ENCODE measurements around the gene KBTBD4.
A peak's percentile ranks its signal among the peaks of the same experiment; 100 is the strongest.
"Not testable (repeated sequence)": the region's sequence is repeated elsewhere in the genome, so short reads cannot be mapped to it uniquely, and the experiment has no call there.

The KBTBD4 gene

GRCh38 chr11:47560426-47560825 lies 18.3 kb downstream of the KBTBD4 start:
- no peak for DNase-seq (ENCODE audit: low read depth, low spot score)

DNA sequence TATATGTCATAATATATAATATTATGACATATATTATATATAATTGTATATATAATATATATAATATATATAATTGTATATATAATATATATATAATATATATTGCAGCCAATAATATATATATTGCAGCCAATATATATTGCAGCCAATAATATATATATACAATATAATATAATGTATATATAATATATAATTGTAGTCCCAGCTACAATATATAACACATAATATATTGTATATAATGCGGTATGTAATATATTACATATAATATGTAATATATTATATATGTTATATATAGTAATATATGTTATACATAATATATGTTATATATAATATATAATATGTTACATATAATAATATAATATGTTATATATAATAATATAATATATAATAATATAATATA lies 20.1 kb downstream of the KBTBD4 start:
- no peak for DNase-seq (ENCODE audit: low read depth, low spot score)

DNA sequence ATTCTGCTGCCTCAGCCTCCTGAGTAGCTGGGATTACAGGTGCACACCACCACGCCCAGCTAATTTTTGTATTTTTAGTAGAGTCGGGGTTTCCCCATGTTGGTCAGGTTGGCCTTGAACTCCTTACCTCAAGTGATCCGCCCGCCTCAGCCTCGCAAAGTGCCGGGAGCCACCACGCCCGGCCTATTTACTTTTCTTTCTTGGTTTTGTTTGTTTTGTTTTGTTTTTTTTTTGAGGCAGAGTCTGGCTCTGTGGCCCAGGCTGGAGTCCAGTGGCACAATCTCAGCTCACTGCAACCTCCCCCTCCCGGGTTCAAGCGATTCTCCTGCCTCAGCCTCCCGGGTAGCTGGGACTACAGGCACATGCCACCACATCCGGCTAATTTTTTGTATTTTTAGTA lies 21.8 kb downstream of the KBTBD4 start:
- not testable (repeated sequence) for DNase-seq (ENCODE audit: low read depth, low spot score)

GRCh38 chr11:47553406-47553743 lies 25.4 kb downstream of the KBTBD4 start:
- DNase-seq (ENCODE audit: low read depth, low spot score) = no peak

DNA sequence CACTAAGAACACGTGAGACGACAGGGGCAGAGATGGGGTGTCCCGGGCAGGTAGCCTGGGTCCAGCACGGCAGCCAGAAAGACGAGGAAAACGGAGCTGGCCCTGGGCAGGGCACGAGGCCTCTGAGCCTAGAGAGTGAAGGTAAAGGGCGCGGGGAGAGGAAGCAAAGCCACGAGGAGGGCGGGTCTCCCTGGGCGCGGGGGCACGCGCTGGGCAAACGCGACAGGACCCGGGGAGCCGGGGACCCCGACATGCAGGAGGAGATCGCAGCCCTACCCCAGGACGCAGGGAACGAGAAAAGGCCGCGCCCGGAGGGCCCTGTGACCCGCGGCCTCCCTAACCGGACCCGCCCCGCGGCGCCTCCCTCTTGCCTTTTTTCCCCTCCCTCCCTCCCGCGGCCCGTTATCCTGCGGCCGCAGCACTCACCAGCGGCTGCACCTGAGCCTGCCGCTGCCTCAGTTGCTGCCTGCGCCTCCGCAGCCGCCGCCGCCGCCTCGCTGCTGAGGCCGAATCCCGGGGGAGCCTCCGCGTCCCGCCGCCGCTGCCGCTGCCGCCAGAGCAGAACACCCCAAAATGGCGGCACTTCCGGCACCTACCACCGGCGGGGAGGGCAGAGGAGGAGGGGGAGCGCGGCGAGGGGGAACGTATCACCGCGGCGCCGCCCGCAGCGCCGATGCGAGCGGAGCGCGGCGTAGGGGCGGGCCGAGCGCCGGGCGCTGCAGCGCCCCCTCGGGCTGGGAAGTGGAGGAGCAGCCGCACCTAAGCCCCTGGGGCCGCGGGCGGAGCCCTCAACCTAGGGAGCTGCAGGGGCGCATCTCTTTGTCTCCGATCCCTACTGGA lies 26.0 kb downstream of the KBTBD4 start, which contains the start of gene CELF1:
CELF1 (minus strand) TSS at position 567 of the 840 bp plus-strand sequence. CDS start 53,609 bp downstream, outside the sequence.
- peak; percentile 33 for DNase-seq (ENCODE audit: low read depth, low spot score)

- no peak for DNase-seq (ENCODE audit: low read depth, low spot score)
Observed at GRCh38 chr11:47552056-47552565, 26.7 kb downstream of the KBTBD4 start.

DNA sequence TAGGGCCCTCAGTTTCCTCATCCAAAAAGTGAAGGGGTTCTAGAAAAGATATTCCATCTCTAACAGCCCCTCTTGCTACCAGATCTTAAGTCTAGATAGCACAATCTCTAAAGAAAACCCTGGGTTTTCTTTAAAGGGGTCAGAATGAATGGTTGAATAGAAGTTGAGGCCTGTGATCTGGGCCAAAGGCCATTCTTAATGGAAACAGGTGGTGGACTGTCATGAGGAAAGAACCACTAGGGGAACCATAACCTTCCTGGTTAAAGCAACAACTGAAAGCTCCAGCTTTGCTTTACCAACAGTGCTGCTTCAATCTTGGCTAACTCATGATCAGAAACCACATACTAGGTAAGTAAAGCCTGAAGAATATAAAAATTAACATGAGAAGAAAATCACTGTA lies 27.7 kb downstream of the KBTBD4 start:
- no peak for DNase-seq (ENCODE audit: low read depth, low spot score)

DNA sequence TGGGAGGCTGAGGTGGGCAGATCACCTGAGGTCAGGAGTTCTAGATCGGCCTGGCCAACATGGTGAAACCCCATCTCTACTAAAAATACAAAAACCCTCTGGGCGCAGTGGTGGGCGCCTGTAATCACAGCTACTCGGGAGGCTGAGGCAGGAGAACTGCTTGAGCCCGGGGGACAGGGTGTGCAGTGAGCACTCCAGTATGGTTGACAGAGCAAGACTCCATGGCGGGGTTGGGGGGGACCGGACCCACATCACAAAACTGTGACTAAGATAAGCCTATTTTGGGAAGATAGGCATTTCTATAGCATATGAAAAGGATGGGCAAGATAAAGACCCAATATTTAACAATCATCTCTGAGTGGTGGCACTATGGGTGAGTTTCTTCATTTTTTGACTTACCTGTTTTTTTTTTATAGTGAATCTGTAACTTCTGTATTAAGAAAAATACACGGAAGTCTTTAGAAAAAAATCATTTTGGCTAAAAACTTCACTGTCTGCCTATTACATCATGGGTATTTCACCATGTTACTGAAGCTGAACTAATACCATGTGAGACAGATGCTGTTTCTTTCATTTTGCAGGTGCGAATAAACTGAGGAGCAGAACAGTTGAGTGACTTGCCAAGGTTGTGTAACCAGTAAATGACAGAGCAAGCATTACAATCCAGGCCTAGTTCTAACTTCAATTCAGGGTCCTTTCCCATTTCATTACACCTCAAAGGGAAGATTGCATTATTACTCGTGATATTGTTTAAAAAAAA lies 28.3 kb downstream of the KBTBD4 start:
- no peak for DNase-seq (ENCODE audit: low read depth, low spot score)

GRCh38 chr11:47546274-47546673 lies 32.5 kb downstream of the KBTBD4 start:
- DNase-seq (ENCODE audit: low read depth, low spot score) = not testable (repeated sequence)

GRCh38 chr11:47545298-47545697 lies 33.5 kb downstream of the KBTBD4 start:
- DNase-seq (ENCODE audit: low read depth, low spot score) = no peak

GRCh38 chr11:47541070-47541469 lies 37.7 kb downstream of the KBTBD4 start:
- no peak for DNase-seq (ENCODE audit: low read depth, low spot score)

DNA sequence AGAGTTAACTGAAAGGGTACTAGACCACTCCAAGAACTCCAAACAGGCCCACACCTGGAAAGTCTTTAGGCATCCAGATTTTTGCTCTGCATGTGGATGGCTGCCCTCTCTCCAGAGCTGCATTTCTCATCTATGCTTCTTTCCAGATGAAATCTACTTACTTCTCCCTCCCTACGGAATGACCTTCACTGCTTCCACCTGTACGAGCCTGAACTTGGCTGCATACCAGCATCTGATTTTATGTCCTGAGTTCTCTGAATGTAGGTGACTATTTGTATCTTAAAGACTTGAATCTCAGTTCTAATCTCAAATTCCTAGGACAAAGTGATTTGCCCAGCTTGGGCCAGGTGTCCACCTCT lies 39.1 kb downstream of the KBTBD4 start:
- DNase-seq (ENCODE audit: low read depth, low spot score) = no peak

GRCh38 chr11:47538741-47539565 lies 39.8 kb downstream of the KBTBD4 start:
- DNase-seq (ENCODE audit: low read depth, low spot score) = no peak

- no peak for DNase-seq (ENCODE audit: low read depth, low spot score)
Observed at GRCh38 chr11:47536915-47537314, 41.9 kb downstream of the KBTBD4 start.

DNA sequence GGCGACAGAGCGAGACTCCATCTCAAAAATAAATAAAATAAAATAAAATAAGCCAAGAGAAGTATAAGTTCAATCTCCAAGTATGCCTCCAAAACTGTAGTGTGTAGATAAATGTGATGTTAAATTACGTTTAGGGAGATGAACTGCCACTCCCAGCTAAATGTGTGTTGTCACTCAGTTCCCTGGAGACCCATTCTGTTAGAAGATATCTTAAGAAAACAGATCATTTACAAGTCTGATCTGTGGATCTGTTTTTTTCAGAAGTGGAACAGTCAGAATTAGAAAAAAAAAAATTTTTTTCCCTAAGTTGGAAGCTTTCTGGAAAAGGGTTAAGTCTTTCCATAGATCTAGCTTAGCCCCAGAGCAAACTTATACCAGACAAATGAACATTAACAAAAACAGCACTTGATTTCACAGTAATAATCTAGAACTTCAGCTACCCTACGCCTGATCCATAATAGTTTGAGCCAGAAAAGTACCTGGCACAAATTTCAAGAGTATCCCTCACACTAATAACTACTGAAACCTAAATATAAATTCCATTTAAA lies 44.0 kb downstream of the KBTBD4 start:
- no peak for DNase-seq (ENCODE audit: low read depth, low spot score)

GRCh38 chr11:47533690-47534151 lies 45.0 kb downstream of the KBTBD4 start:
- no peak for DNase-seq (ENCODE audit: low read depth, low spot score)

GRCh38 chr11:47532597-47533213 lies 46.1 kb downstream of the KBTBD4 start:
- no peak for DNase-seq (ENCODE audit: low read depth, low spot score)

DNA sequence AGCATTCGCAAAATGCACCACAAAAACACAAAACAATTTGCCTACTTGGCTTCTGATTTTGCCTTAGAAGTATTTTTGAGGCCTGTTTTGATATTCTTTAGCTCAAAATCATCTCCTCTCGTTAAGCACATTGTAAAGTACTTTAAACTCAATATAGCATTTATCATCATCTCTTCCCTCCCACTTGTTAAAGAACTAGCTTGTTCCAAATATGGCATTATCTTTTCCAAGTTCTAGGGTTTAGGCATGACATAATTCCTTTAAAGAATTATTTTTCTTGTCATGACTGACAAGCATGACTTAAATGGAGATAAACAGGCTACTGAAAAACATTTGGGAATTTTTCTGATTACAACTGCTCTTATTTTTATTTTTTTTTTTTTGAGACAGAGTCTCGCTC lies 47.1 kb downstream of the KBTBD4 start:
- DNase-seq (ENCODE audit: low read depth, low spot score) = no peak

GRCh38 chr11:47530721-47531120 lies 48.0 kb downstream of the KBTBD4 start:
- not testable (repeated sequence) for DNase-seq (ENCODE audit: low read depth, low spot score)

GRCh38 chr11:47529951-47530350 lies 48.8 kb downstream of the KBTBD4 start:
- no peak for DNase-seq (ENCODE audit: low read depth, low spot score)

DNA sequence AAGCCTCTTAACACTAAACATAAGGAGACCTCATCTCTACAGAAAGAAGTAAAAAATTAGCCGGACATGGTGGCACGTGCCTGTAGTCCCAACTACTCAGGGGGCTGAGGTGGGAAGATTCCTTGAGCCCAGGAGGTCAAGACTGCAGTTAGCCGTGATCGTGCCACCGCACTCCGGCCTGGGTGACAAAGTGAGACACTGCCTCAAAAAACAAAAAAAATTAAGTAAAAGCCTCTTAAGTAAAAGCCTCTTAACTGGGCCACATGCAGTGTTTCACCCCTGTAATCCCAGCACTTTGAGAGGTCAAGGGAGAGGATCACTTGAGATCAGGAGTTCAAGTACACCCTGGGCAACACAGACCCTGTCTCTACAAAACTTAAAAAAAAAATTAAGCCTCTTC lies 51.6 kb downstream of the KBTBD4 start:
- no peak for DNase-seq (ENCODE audit: low read depth, low spot score)
